HG03280 (cell line): ENCODE data around the gene TKTL2.
"Not testable (repeated sequence)": the region's sequence is repeated elsewhere in the genome, so short reads cannot be mapped to it uniquely, and the experiment has no call there.

Source experiments
- ATAC-seq: cut with Tn5 transposase; IDR thresholded peaks from one replicate; pipeline ENCODE4 v1.9.1; 2021; ENCODE audit warnings: mild to moderate bottlenecking, moderate library complexity; ENCODE audit not compliant: unreplicated experiment

Gene TKTL2

GRCh38 chr4:163448540-163449203 lies 24.9 kb downstream of the TKTL2 start:
- no peak for ATAC-seq

- no peak for ATAC-seq
Measured at GRCh38 chr4:163447481-163447880, 26.1 kb downstream of the TKTL2 start.

- ATAC-seq, result not testable (repeated sequence)
Measured at GRCh38 chr4:163447023-163447422, 26.5 kb downstream of the TKTL2 start.

GRCh38 chr4:163440040-163440439 lies 33.5 kb downstream of the TKTL2 start:
- ATAC-seq, result no peak
